Measurements from ENCODE around the gene SRP14.
"Not testable (repeated sequence)": the region's sequence is repeated elsewhere in the genome, so short reads cannot be mapped to it uniquely, and the experiment has no call there.

Gene SRP14

GRCh38 chr15:40048926-40049475 is 10.0 kb upstream of the SRP14 start:
- no peak for DNase-seq

GRCh38 chr15:40048211-40048792 is 9.3 kb upstream of the SRP14 start:
- DNase-seq, result peak; percentile 69

GRCh38 chr15:40047415-40048210 is 8.6 kb upstream of the SRP14 start:
- peak; percentile 75 for DNase-seq

GRCh38 chr15:40046721-40047414 is 7.9 kb upstream of the SRP14 start:
- DNase-seq, result peak; percentile 29

- DNase-seq, result no peak
Observed at GRCh38 chr15:40045572-40046217, 6.7 kb upstream of the SRP14 start.

- DNase-seq, result peak; percentile 88
Observed at GRCh38 chr15:40044717-40045571, 6.0 kb upstream of the SRP14 start.

- no peak for DNase-seq
Observed at GRCh38 chr15:40043927-40044716, 5.1 kb upstream of the SRP14 start.

- no peak for DNase-seq
Observed at GRCh38 chr15:40042791-40043320, 3.9 kb upstream of the SRP14 start.

GRCh38 chr15:40040770-40041169 is 1.8 kb upstream of the SRP14 start:
- DNase-seq, result no peak

GRCh38 chr15:40040293-40040635 is 1.3 kb upstream of the SRP14 start:
- DNase-seq, result no peak

- DNase-seq, result no peak
Observed at GRCh38 chr15:40038275-40038637, 725 bp downstream of the SRP14 start.

- no peak for DNase-seq
Observed at GRCh38 chr15:40037721-40038120, 1.3 kb downstream of the SRP14 start.

GRCh38 chr15:40035182-40035581 is 3.8 kb downstream of the SRP14 start:
- not testable (repeated sequence) for DNase-seq

GRCh38 chr15:40034186-40034946 is 4.6 kb downstream of the SRP14 start:
- DNase-seq, result no peak

- no peak for DNase-seq
Observed at GRCh38 chr15:40032125-40032839, 6.7 kb downstream of the SRP14 start.

GRCh38 chr15:40031300-40031699 is 7.7 kb downstream of the SRP14 start:
- DNase-seq, result no peak

GRCh38 chr15:40029979-40030893 is 8.7 kb downstream of the SRP14 start:
- DNase-seq, result peak; percentile 43

- no peak for DNase-seq
Observed at GRCh38 chr15:40028853-40029252, 10.1 kb downstream of the SRP14 start.

- no peak for DNase-seq
Observed at GRCh38 chr15:40028193-40028592, 10.8 kb downstream of the SRP14 start.

Measured in CD4-positive, alpha-beta T cell treated with Interleukin-6 for 4 hours (primary cell).